HG02588 (cell line): ENCODE results near the gene MTURN.
"Not testable (repeated sequence)": the region's sequence is repeated elsewhere in the genome, so short reads cannot be mapped to it uniquely, and the experiment has no call there.

ENCODE experiments used
- ATAC-seq: cut with Tn5 transposase; IDR thresholded peaks from one replicate; pipeline ENCODE4 v1.9.1; 2021; ENCODE audit warnings: mild to moderate bottlenecking, moderate library complexity; ENCODE audit not compliant: unreplicated experiment

MTURN gene

GRCh38 chr7:30177186-30177585, 42.4 kb downstream of the MTURN start:
- no peak for ATAC-seq

- ATAC-seq: no peak
Observed at GRCh38 chr7:30177965-30178364, 43.2 kb downstream of the MTURN start.

GRCh38 chr7:30178748-30179436, 44.1 kb downstream of the MTURN start:
- peak; percentile 83 for ATAC-seq

DNA sequence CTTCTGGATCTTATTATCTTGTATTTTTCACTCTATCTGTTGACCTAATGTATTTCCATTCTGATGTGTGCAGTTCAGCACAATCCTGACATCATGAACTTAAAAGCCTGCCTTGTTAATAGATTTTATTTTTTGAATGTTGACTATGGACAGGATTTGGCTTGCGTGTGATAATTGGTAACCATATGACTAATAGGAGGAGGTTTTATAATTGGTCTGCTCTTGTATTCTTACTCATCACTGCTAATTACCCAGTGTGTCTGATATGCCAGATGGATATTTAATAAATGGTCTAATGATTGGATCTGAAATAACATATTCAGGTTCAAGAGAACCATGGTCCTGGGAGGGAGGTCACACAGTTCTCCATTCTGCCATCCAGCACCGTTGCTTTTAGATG, 45.9 kb downstream of the MTURN start:
- ATAC-seq: no peak

GRCh38 chr7:30181211-30181610, 46.4 kb downstream of the MTURN start:
- ATAC-seq: no peak

DNA sequence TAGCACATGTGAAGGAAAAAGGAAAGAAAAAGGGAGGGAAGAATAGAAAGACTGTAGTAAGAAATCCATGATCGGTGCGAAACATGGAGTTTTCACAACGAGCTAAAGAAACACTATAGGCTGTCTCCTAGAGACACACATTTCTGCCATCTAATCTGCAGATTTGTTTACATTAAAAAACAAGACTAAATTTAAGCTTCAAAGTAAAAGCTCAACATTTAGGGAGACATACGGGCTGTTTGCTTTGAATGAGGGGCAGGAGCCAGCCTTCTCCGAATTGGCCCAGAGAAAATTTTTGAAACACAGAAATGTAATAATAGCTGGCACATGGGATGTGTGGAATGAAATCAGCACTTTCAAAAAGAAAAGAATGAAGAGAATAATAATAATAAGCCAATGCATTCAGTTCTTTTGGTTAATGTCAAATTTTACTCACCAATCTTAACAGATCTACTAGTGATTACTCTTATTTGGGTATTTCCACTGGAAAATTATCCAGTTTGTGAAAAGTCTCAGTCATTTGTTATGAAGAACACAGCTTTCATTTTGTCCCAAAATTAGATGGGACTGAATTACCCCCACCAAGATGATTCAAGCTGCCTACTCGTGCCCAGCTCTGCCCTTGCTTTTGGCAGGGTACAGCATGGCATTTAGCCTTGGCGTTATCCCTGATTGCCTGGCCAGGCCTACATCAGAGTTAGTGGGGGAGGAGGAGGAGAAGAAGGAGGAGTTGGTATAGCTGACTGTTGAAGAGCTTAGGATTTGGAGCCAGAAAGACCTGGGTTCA, 47.1 kb downstream of the MTURN start:
- no peak for ATAC-seq

DNA sequence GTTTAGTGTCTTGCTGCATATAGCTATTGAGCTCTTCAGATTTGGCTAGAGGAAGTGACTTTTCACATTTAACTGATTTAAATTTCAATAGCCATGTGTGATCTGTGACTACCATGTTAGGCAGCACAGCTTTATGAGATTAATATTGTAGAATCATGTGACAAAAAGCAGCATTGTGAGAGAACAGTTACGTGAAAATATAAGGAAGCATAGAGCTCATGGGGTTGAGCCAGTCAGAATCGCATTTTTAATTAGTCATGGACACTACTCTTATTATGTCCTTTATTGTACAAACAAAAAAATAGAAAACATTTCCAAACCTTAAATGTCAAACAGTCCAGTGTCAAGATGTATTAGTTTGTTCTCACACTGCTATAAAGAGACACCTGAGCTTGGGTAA, 48.0 kb downstream of the MTURN start:
- ATAC-seq: no peak

DNA sequence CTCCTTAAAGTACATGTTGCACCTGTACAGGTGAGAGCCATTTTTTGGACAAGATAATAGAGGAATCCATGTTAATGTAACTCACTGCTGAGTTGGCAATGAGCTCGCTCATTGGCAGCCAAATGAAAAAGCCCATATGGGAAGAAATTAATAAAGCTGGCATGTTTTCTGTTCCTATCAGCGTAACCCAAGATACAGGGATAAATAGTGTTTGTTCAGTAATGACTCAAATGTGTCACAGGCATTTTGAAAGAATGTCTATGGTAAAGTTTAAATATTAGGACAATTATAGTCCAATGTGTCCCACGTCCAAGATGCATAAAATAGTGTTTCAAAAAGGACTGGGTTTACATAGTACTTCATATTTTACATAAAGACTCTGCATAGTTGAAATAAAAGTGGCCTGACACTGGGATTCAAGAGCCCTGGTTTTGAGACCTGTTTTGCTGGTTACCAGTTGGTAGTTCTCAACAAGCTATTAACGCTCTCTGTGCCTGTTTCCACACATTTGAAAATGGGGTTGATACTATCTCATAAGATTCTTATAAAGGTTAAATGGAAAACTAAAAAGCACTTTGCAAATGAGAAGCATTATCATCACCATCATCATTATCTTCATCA, 49.1 kb downstream of the MTURN start:
- ATAC-seq: no peak

- no peak for ATAC-seq
Observed at GRCh38 chr7:30184791-30185487, 50.2 kb downstream of the MTURN start.

- ATAC-seq: no peak
Observed at GRCh38 chr7:30185496-30185895, 50.7 kb downstream of the MTURN start.

GRCh38 chr7:30186725-30187124, 51.9 kb downstream of the MTURN start:
- ATAC-seq: no peak

- no peak for ATAC-seq
Observed at GRCh38 chr7:30187513-30187912, 52.7 kb downstream of the MTURN start.

DNA sequence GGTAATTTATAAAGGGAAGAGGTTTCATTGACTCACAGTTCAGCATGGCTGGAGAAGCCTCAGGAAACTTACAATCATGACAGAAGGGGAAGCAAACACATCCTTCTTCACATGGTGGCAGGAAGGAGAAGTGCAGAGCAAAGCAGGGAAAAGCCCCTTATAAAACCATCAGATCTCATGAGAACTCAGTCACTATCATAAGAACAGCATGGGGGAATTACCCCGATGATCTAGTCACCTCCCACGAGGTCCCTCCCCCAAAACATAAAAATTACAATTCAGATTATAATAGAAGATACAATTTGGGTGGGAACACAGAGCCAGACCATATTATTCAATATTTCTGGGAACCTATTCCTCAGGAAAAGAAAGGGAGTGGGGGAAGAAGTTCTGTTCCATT, 53.6 kb downstream of the MTURN start:
- not testable (repeated sequence) for ATAC-seq

- ATAC-seq: no peak
Observed at GRCh38 chr7:30188811-30189210, 54.0 kb downstream of the MTURN start.

DNA sequence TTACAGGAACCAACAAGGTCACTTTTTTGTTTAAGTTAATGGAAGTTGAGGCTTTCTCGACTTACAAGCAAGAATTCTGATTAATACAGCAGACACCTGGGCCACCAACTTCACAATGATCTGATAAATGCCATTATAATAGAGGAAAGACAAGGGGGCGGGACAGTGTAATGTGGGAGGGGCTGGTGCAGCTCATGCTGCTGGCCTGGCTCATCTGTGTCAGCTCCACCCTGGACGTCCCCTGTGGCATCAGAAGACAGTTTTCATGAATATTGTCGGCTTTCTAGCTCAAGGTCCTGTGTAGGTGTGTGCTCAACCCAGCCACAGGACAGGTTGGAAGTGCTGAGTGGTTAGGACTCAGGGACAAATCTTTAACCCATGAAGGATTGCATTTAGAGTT, 57.0 kb downstream of the MTURN start:
- ATAC-seq: no peak

DNA sequence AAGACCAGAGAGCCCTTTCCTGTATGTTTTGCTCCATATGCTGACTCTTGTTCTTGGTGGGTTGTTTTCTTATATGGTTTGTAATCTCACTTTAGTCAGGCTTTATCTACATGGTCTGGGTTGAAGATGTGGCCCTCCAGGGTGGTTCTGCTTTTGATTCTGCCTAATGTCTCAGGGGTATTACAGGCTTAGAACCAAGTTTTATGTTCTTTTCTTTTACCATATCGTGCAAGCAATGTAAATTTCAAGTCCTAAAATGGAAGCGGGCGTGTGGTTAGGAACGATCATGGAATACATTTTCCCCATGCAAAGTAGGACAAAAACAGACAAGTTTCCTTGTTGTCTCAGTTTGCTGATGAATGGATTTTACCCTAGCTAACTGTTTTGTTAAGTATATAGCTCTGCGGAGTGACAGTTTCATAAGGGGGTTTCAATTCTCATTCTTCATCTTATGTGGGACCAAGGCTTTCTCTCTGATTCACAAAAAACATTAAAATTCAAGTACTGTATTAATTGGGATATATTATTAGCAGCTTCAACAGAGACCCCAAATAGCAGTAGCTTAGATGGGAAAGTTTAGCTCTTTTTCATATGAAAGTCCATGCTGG, 58.7 kb downstream of the MTURN start:
- no peak for ATAC-seq

DNA sequence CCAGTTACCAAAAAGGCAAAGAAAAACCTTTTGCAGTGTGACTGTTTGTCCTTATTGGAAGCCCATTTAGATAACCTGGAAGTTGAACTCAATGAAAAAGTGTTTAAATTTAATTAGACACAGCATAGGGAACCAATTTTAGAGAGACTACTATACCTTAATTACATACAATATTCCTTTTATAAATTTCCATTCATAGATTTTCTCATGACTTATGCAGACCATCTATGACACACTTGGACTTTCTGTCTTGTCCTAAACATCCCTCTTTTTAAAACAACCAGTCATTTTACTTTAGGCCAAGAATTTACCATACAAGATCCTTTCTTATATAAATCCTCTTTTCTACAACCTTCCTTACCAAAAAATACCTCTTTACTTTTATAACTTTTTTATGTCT, 61.6 kb downstream of the MTURN start:
- ATAC-seq: no peak

DNA sequence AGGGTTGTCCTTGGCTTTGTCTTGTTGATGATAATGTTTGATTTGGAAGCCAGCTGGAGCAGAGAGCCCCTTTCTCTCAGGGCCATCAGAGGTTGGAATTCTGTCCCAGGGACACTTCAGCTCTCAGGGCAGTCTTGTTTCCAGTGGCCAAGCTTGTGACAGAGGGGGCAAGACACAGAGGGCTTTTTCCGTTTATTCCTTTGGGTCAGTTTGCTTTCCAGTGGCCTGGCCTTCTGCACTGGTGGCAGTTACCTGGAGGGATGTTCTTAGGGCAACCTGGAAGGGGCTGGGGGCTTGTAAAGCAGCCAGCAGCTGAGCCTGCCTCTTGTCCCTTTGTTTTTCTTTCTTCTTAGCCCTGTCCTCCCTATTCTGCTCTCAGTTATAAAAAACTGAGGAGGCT, 62.7 kb downstream of the MTURN start:
- no peak for ATAC-seq

GRCh38 chr7:30199271-30199670, 64.5 kb downstream of the MTURN start:
- no peak for ATAC-seq

DNA sequence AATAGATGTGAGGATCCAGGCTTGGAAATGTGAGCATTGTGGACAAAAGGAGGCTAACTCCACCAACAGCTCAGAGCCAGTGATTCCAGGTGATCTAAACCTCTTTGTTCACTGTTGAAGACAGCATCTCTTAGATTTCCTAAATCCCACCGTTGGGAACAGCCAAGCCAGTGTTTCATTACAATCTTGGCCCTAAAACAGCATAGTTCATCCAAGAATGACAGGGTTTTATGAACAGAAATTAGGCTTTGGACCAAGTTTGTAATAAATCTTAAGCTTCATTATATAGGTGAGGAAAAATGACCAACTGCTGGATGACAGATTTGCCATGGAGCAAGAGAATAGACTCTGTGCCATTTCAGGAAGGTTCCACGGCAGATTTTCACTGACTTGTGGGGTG, 65.8 kb downstream of the MTURN start:
- no peak for ATAC-seq

GRCh38 chr7:30201161-30201666, 66.4 kb downstream of the MTURN start:
- ATAC-seq: peak; percentile 78
